Measurements from ENCODE around the gene PPP1R3E.

The PPP1R3E gene

DNA sequence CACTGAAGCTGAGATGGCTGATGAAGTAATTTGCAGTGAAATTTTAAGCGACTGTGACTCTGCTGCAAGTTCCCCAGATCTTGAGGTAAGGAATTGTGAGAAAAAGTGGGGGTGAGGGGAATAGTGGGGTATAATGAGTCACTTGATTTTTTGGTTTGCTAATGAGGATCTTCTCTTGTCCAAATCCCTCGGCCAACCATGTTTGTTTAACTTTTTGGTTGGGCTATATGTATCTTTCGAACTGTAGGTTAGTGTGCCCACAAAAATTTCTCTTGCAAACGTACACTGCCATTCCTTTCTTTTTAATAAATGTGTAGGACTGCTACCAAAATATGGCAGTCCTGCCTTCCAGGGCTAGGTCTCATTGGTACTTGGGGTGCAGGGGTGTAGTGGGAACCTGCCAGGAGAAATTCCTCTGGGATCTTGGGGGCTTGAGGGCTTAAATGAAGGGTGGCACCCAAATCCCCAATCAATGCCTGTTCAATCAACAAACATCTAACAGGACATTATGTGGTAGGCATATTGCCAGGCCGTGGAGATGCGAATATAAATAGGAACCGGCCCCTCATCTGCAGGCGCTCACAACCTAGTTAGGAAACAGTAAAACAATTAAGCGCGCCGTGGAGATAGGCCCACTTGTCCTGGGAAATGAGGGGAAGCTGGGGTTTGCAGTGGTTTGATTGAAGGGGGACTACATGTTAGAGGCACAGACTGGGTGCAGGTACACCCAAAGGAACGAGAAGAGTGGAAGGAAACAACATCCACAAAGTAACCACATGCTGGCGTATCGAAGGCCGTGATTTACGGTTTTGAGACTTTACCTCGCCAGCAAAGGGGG lies 17.3 kb upstream of the PPP1R3E start:
- Histone ChIP-seq H3K4me2 (ENCODE audit: low read length) (peak overlapping the region; percentile 64), H3K9ac (ENCODE audit: low read length) (no peak overlapping the region), H3K27me3 (ENCODE audit: insufficient read depth, low read length) (no peaks in the 10 kb centered on the region), H3K36me3 (ENCODE audit: control insufficient read depth in 1 of 2, insufficient read depth in 2 of 2, low read length in 2 of 2) (peaks cover 21 to 27% of the 10 kb centered on the region in 2 experiments), H3K14ac (ENCODE audit: low read length) (peak overlapping the region; percentile 77), H2AFZ (ENCODE audit: insufficient read depth, low read length, poor library complexity) (peak overlapping the region; percentile 57), H3K79me2 (ENCODE audit: control insufficient read depth, insufficient read depth, low read length, poor library complexity) (peaks cover 9% of the 10 kb centered on the region), H4K12ac (ENCODE audit: low read depth, low read length) (peak overlapping the region; percentile 96), H2BK120ac (ENCODE audit: insufficient read depth, low read length, poor library complexity) (peak overlapping the region; percentile 77), H3K4me1 (ENCODE audit: control insufficient read depth in 1 of 2, insufficient read depth in 2 of 2, low read length in 2 of 2) (peaks cover 8 to 10% of the 10 kb centered on the region in 2 experiments), H2AK5ac (ENCODE audit: low read length) (peak overlapping the region; percentile 24), H4K8ac (ENCODE audit: low read depth, low read length) (peak overlapping the region; percentile 90), H3K23ac (ENCODE audit: low read length) (no peak overlapping the region), H3K4ac (ENCODE audit: low read depth, low read length) (peak overlapping the region; percentile 37), H3K9me3 (ENCODE audit: insufficient read depth, low read depth, low read length) (no peaks in the 10 kb centered on the region), H2BK5ac (ENCODE audit: low read depth, low read length, poor library complexity) (peak overlapping the region; percentile 62), H3K18ac (ENCODE audit: low read length) (no peak overlapping the region), H3K27ac (ENCODE audit: low read depth, low read length) (peak overlapping the region; percentile 63), H3K4me3 (ENCODE audit: low read depth, low read length) (peak overlapping the region; percentile 41), H2BK12ac (ENCODE audit: low read length) (peak overlapping the region; percentile 42), H4K91ac (ENCODE audit: low read depth, low read length) (peak overlapping the region; percentile 93), H3K79me1 (ENCODE audit: low read length) (peaks cover 17% of the 10 kb centered on the region)
- no peak for DNase-seq
- WGBS (ENCODE audit: extremely low coverage, insufficient coverage, insufficient read length) = no CpG with 5 or more reads among the region's 17 CpGs

DNA sequence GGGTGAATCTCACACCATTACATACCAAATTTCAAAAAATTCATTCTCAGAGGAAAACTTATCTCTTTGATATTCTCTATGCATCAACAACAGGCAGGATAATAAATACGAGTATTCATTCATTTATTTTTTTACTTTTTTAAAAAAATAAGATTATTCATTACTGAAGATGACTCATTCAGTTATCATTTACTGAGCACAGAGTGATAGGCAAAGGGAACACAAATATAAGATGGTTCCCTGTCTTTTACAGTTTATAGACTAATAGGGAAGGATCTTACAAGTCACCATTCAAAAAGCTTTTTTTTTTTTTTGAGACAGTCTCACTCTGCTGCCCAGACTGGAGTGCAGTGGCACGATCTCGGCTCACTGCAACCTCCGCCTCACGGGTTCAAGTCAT lies 13.6 kb upstream of the PPP1R3E start:
- Histone ChIP-seq H3K9me3 (ENCODE audit: insufficient read depth, low read depth, low read length) (no peaks in the 10 kb centered on the region), H3K27ac (ENCODE audit: low read depth, low read length) (no peak overlapping the region), H2BK120ac (ENCODE audit: insufficient read depth, low read length, poor library complexity) (no peak overlapping the region), H3K14ac (ENCODE audit: low read length) (no peak overlapping the region), H4K91ac (ENCODE audit: low read depth, low read length) (no peak overlapping the region), H3K9ac (ENCODE audit: low read length) (no peak overlapping the region), H4K8ac (ENCODE audit: low read depth, low read length) (no peak overlapping the region), H4K12ac (ENCODE audit: low read depth, low read length) (no peak overlapping the region), H3K36me3 (ENCODE audit: control insufficient read depth in 1 of 2, insufficient read depth in 2 of 2, low read length in 2 of 2) (peaks cover 6 to 12% of the 10 kb centered on the region in 2 experiments), H3K4me1 (ENCODE audit: control insufficient read depth in 1 of 2, insufficient read depth in 2 of 2, low read length in 2 of 2) (peaks cover 4 to 6% of the 10 kb centered on the region in 2 experiments), H3K27me3 (ENCODE audit: insufficient read depth, low read length) (no peaks in the 10 kb centered on the region), H2AFZ (ENCODE audit: insufficient read depth, low read length, poor library complexity) (no peak overlapping the region), H3K4me2 (ENCODE audit: low read length) (no peak overlapping the region), H3K79me2 (ENCODE audit: control insufficient read depth, insufficient read depth, low read length, poor library complexity) (no peaks in the 10 kb centered on the region), H3K79me1 (ENCODE audit: low read length) (peaks cover 5% of the 10 kb centered on the region), H3K4me3 (ENCODE audit: low read depth, low read length) (no peak overlapping the region), H3K4ac (ENCODE audit: low read depth, low read length) (no peak overlapping the region), H3K23ac (ENCODE audit: low read length) (no peak overlapping the region), H3K18ac (ENCODE audit: low read length) (no peak overlapping the region), H2BK5ac (ENCODE audit: low read depth, low read length, poor library complexity) (no peak overlapping the region), H2BK12ac (ENCODE audit: low read length) (no peak overlapping the region), H2AK5ac (ENCODE audit: low read length) (no peak overlapping the region)
- WGBS (ENCODE audit: extremely low coverage, insufficient coverage, insufficient read length) = no CpG with 5 or more reads among the region's 5 CpGs
- DNase-seq = no peak

DNA sequence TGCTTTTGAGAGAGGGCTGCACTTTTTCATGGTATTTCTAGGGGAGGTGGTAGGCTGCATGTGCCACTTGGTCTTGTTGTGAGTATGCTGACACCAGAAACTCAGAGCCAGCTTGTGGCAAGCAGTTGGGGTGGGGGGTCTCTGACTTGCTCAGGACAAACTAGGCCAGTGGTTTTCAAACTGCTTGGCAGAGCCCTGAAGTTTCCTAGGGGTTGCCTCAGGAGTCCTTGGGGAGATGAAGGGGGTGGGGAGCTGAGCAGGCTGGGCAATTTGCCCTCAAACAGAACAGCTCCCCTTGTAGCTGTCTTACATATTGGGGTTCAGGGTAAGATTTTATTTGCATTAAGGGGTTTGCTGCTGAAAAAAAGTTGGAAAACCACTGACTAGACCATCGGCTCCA lies 7.9 kb upstream of the PPP1R3E start:
- Histone ChIP-seq H3K23ac (ENCODE audit: low read length) (no peak overlapping the region), H3K4me1 (ENCODE audit: control insufficient read depth in 1 of 2, insufficient read depth in 2 of 2, low read length in 2 of 2) (peaks cover 10 to 11% of the 10 kb centered on the region in 2 experiments), H4K91ac (ENCODE audit: low read depth, low read length) (no peak overlapping the region), H3K9me3 (ENCODE audit: insufficient read depth, low read depth, low read length) (no peaks in the 10 kb centered on the region), H3K4me3 (ENCODE audit: low read depth, low read length) (no peak overlapping the region), H3K4me2 (ENCODE audit: low read length) (no peak overlapping the region), H3K79me1 (ENCODE audit: low read length) (peaks cover 9% of the 10 kb centered on the region), H3K14ac (ENCODE audit: low read length) (no peak overlapping the region), H2BK120ac (ENCODE audit: insufficient read depth, low read length, poor library complexity) (no peak overlapping the region), H2AK5ac (ENCODE audit: low read length) (no peak overlapping the region), H2BK5ac (ENCODE audit: low read depth, low read length, poor library complexity) (no peak overlapping the region), H3K9ac (ENCODE audit: low read length) (no peak overlapping the region), H3K36me3 (ENCODE audit: control insufficient read depth in 1 of 2, insufficient read depth in 2 of 2, low read length in 2 of 2) (peaks cover 26 to 31% of the 10 kb centered on the region in 2 experiments), H3K27ac (ENCODE audit: low read depth, low read length) (no peak overlapping the region), H4K8ac (ENCODE audit: low read depth, low read length) (no peak overlapping the region), H3K27me3 (ENCODE audit: insufficient read depth, low read length) (no peaks in the 10 kb centered on the region), H2BK12ac (ENCODE audit: low read length) (no peak overlapping the region), H4K12ac (ENCODE audit: low read depth, low read length) (no peak overlapping the region), H2AFZ (ENCODE audit: insufficient read depth, low read length, poor library complexity) (no peak overlapping the region), H3K79me2 (ENCODE audit: control insufficient read depth, insufficient read depth, low read length, poor library complexity) (peaks cover 13% of the 10 kb centered on the region), H3K18ac (ENCODE audit: low read length) (no peak overlapping the region), H3K4ac (ENCODE audit: low read depth, low read length) (no peak overlapping the region)
- DNase-seq = no peak
- WGBS (ENCODE audit: extremely low coverage, insufficient coverage, insufficient read length) = no CpG with 5 or more reads among the region's 1 CpG

DNA sequence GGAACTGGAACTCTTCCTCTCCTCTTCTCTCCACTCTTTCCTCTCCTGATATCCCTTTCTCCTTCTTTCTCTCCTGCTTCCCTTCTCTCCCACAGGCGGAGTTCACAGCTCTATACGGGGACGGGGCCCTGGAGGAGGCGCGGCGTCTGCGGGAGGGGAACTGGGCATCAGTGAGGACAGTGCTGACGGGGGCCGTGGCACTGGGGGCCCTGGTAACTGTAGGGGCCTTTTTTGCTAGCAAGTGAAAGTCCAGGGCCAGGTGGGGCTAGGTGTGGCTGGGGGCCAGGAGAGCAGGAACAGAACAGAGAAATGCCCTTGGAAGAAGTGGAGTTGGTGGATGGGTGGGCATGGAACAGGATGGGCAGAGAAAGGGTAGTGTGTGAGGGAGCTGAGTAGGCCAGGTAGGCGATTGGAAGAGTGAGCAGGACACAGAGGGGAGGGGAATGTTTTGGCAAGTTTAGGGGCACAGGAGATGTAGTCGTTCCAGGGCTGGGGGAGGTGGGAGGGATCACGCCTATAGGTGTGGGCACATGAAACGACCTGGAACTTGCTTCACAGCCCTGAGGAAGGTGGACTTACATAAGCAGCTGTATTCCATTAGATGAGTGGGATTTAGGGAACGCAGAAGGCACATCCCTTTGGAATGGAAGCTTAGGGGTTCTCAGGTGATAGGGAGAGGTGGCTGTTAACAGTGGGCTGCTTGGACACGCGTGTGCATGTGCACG lies 6.2 kb upstream of the PPP1R3E start:
- Histone ChIP-seq H2BK120ac (ENCODE audit: insufficient read depth, low read length, poor library complexity) (no peak overlapping the region), H2BK12ac (ENCODE audit: low read length) (no peak overlapping the region), H3K9ac (ENCODE audit: low read length) (no peak overlapping the region), H3K14ac (ENCODE audit: low read length) (no peak overlapping the region), H3K4me3 (ENCODE audit: low read depth, low read length) (no peak overlapping the region), H4K91ac (ENCODE audit: low read depth, low read length) (no peak overlapping the region), H3K27ac (ENCODE audit: low read depth, low read length) (no peak overlapping the region), H3K79me1 (ENCODE audit: low read length) (peaks cover 9% of the 10 kb centered on the region), H3K4ac (ENCODE audit: low read depth, low read length) (peak overlapping the region; percentile 27), H3K27me3 (ENCODE audit: insufficient read depth, low read length) (no peaks in the 10 kb centered on the region), H4K12ac (ENCODE audit: low read depth, low read length) (no peak overlapping the region), H3K4me2 (ENCODE audit: low read length) (no peak overlapping the region), H2AK5ac (ENCODE audit: low read length) (no peak overlapping the region), H3K4me1 (ENCODE audit: control insufficient read depth in 1 of 2, insufficient read depth in 2 of 2, low read length in 2 of 2) (peaks cover 10 to 11% of the 10 kb centered on the region in 2 experiments), H2AFZ (ENCODE audit: insufficient read depth, low read length, poor library complexity) (peak overlapping the region; percentile 11), H3K9me3 (ENCODE audit: insufficient read depth, low read depth, low read length) (no peaks in the 10 kb centered on the region), H2BK5ac (ENCODE audit: low read depth, low read length, poor library complexity) (no peak overlapping the region), H3K23ac (ENCODE audit: low read length) (no peak overlapping the region), H3K18ac (ENCODE audit: low read length) (no peak overlapping the region), H3K36me3 (ENCODE audit: control insufficient read depth in 1 of 2, insufficient read depth in 2 of 2, low read length in 2 of 2) (peaks cover 26 to 29% of the 10 kb centered on the region in 2 experiments), H4K8ac (ENCODE audit: low read depth, low read length) (no peak overlapping the region), H3K79me2 (ENCODE audit: control insufficient read depth, insufficient read depth, low read length, poor library complexity) (peaks cover 13% of the 10 kb centered on the region)
- no peak for DNase-seq
- WGBS (ENCODE audit: extremely low coverage, insufficient coverage, insufficient read length) = no CpG with 5 or more reads among the region's 17 CpGs
